Hepatocyte (in vitro differentiated cells): ENCODE measurements around the gene KCNC4. TPM values are rescaled to one million over a fixed set of nuclear protein-coding genes. Genes with fewer than 3 reads are reported as not detected.

Experiments used
- DNase-seq: peaks from one replicate; pipeline ENCODE4 v3.0.0-alpha.2; 2016; ENCODE audit warnings: low spot score
- H2AFZ ChIP-seq: fragments of 200-600 bp; sonication (generic); 2 replicates; pipeline ENCODE4 v1.6.0; 2016; ENCODE audit warnings: antibody characterized with exemption, mild to moderate bottlenecking
- H3K27ac ChIP-seq: fragments of 200-600 bp; sonication (generic); 2 replicates; pipeline ENCODE4 v1.5.1; 2016; ENCODE audit warnings: mild to moderate bottlenecking
- H3K27me3 ChIP-seq: fragments of 200-600 bp; sonication (generic); 2 replicates; pipeline ENCODE4 v1.6.1; 2016
- H3K36me3 ChIP-seq: fragments of 200-600 bp; sonication (generic); replicated peaks from 2 replicates; pipeline ENCODE4 v1.5.1; 2016; ENCODE audit warnings: low read depth; ENCODE audit not compliant: insufficient read depth
- H3K4me1 ChIP-seq: fragments of 200-600 bp; sonication (generic); 2 replicates; pipeline ENCODE4 v1.5.1; 2016; ENCODE audit warnings: mild to moderate bottlenecking, moderate library complexity; ENCODE audit not compliant: insufficient read depth
- H3K4me2 ChIP-seq: fragments of 200-600 bp; sonication (generic); 2 replicates; pipeline ENCODE4 v1.6.0; 2016
- H3K4me3 ChIP-seq: fragments of 200-600 bp; sonication (generic); 2 replicates; pipeline ENCODE4 v1.5.1; 2016; ENCODE audit warnings: mild to moderate bottlenecking
- H3K79me2 ChIP-seq: fragments of 200-600 bp; sonication (generic); 2 replicates; pipeline ENCODE4 v1.6.0; 2017; ENCODE audit warnings: mild to moderate bottlenecking
- H3K9me2 ChIP-seq: fragments of 200-600 bp; sonication (generic); replicated peaks from 2 replicates; pipeline ENCODE4 v1.6.0; 2017; ENCODE audit warnings: mild to moderate bottlenecking; ENCODE audit not compliant: insufficient read depth
- H3K9me3 ChIP-seq: fragments of 200-600 bp; sonication (generic); 2 replicates; pipeline ENCODE4 v1.5.1; 2016; ENCODE audit warnings: low read depth, mild to moderate bottlenecking
- H4K20me1 ChIP-seq: fragments of 200-600 bp; sonication (generic); 2 replicates; pipeline ENCODE4 v1.6.0; 2016; ENCODE audit warnings: mild to moderate bottlenecking; ENCODE audit not compliant: insufficient read depth, poor library complexity, severe bottlenecking
- CTCF ChIP-seq: fragments of 200-600 bp; sonication (generic); IDR thresholded peaks from 2 replicates; pipeline ENCODE4 v1.5.1; 2016; ENCODE audit warnings: antibody characterized with exemption, mild to moderate bottlenecking; ENCODE audit not compliant: poor library complexity
- EZH2 ChIP-seq: fragments of 200-600 bp; sonication (generic); IDR thresholded peaks from 2 replicates; pipeline ENCODE4 v1.6.1; 2016; ENCODE audit warnings: antibody characterized with exemption, mild to moderate bottlenecking, borderline replicate concordance
- EZH2phosphoT487 ChIP-seq: fragments of 200-600 bp; sonication (generic); IDR thresholded peaks from one replicate; pipeline ENCODE4 v1.6.1; 2018; ENCODE audit warnings: antibody characterized with exemption, mild to moderate bottlenecking, low read depth, moderate library complexity; ENCODE audit not compliant: unreplicated experiment, severe bottlenecking
- WGBS: methylation state at CpG from one replicate; pipeline ENCODE4 v1.1.6; 2016; ENCODE audit warnings: low lambda C conversion rate; ENCODE audit errors: missing lambda C conversion rate; 5-methylcytosine and 5-hydroxymethylcytosine counted together
- polyA plus RNA-seq: library from polyadenylated mRNA; unstranded; fragments of >200 nt; fragmentation: Nextera tagmentation; extraction: Ambion mirVana; gene quantifications from 2 replicates; pipeline ENCODE4 v1.2.1, GENCODE V29; 2016
- total RNA-seq: library from RNA; depleted of rRNA; stranded (reverse); fragments of >200 nt; gene quantifications from 2 replicates; pipeline ENCODE4 v1.2.3, GENCODE V29; 2014

The KCNC4 gene
- total and polyA plus RNA-seq, 2 experiments from 2014 or later, result 1.3 to 4.6 TPM

GRCh38 chr1:110245876-110246620 lies 35.9 kb downstream of the KCNC4 start:
- no peaks in the 10 kb centered on the region for H3K79me2 ChIP-seq
- H3K4me1 ChIP-seq, result no peaks in the 10 kb centered on the region
- H3K27ac ChIP-seq, result no peak overlapping the region
- 63% methylated on average over 9 of the region's 9 CpGs for WGBS
- no peak overlapping the region for H3K4me3 ChIP-seq
- no peaks in the 10 kb centered on the region for H3K9me3 ChIP-seq
- DNase-seq, result no peak
- no peak overlapping the region for H3K4me2 ChIP-seq
- no peaks in the 10 kb centered on the region for H3K36me3 ChIP-seq
- H2AFZ ChIP-seq, result no peak overlapping the region
- TF ChIP-seq EZH2phosphoT487, result no peak
- TF ChIP-seq CTCF, result no peak
- TF ChIP-seq EZH2, result no peak
- H3K9me2 ChIP-seq, result no peaks in the 10 kb centered on the region
- peaks cover 3% of the 10 kb centered on the region for H3K27me3 ChIP-seq
- no peaks in the 10 kb centered on the region for H4K20me1 ChIP-seq

DNA sequence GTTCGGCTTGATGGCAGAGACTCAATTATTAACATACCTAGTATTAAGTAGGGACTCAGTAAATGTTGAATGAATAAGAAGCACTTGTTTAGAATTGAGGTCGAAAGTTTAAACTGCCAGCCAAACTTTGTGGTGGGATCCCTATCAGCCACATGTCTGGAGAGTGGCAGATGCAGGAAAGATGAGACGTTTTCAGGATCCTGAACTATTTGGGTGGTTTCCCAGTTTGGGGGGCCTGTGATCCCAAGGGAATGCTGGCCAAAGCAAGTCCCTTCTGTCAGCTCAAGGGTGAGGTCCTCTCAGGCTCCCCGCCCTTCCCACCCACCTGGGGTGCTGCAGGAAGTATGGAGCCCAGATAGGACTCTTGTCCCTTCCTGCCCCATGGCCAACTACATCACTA lies 38.6 kb downstream of the KCNC4 start:
- TF ChIP-seq EZH2phosphoT487 (no peak), CTCF (no peak), EZH2 (no peak)
- no peaks in the 10 kb centered on the region for H3K9me2 ChIP-seq
- peaks cover 3% of the 10 kb centered on the region for H3K27me3 ChIP-seq
- no peaks in the 10 kb centered on the region for H3K79me2 ChIP-seq
- H3K9me3 ChIP-seq, result no peaks in the 10 kb centered on the region
- H3K4me3 ChIP-seq, result no peak overlapping the region
- no peaks in the 10 kb centered on the region for H3K4me1 ChIP-seq
- H2AFZ ChIP-seq, result no peak overlapping the region
- 65% methylated on average over 4 of the region's 4 CpGs for WGBS
- no peak for DNase-seq
- no peaks in the 10 kb centered on the region for H3K36me3 ChIP-seq
- H4K20me1 ChIP-seq, result no peaks in the 10 kb centered on the region
- no peak overlapping the region for H3K27ac ChIP-seq
- no peak overlapping the region for H3K4me2 ChIP-seq

GRCh38 chr1:110249256-110249655 lies 39.1 kb downstream of the KCNC4 start:
- no peaks in the 10 kb centered on the region for H4K20me1 ChIP-seq
- no peak overlapping the region for H3K27ac ChIP-seq
- H3K9me3 ChIP-seq, result no peaks in the 10 kb centered on the region
- DNase-seq, result no peak
- H2AFZ ChIP-seq, result no peak overlapping the region
- H3K9me2 ChIP-seq, result no peaks in the 10 kb centered on the region
- H3K4me1 ChIP-seq, result no peaks in the 10 kb centered on the region
- H3K27me3 ChIP-seq, result peaks cover 3% of the 10 kb centered on the region
- no peaks in the 10 kb centered on the region for H3K79me2 ChIP-seq
- TF ChIP-seq EZH2phosphoT487 (no peak), CTCF (no peak), EZH2 (no peak)
- no peak overlapping the region for H3K4me3 ChIP-seq
- no peaks in the 10 kb centered on the region for H3K36me3 ChIP-seq
- WGBS, result 68% methylated on average over 4 of the region's 4 CpGs
- no peak overlapping the region for H3K4me2 ChIP-seq
